IMR-90 (cell line): ENCODE data around the gene OPCML. TPM values are rescaled to one million over a fixed set of nuclear protein-coding genes. Genes with fewer than 3 reads are reported as not detected.

Experiments
- ATAC-seq: fragments of 200-7000 bp; cut with Tn5 transposase; 2 replicates; pipeline ENCODE4 v1.9.1; 2020; ENCODE audit warnings: low read depth, mild to moderate bottlenecking, moderate library complexity
- BruUV-seq: library from RNA; stranded (reverse); fragments of 400-500 nt; replicated peaks from 2 replicates; lab custom pipeline; 2021; lab: Mats Ljungman, UMichigan
- CTCF ChIA-PET: fragments of 300-600 bp; formaldehyde crosslinking; extraction: SDS; loops from one replicate; lab custom pipeline; 2021; ENCODE audit warnings: antibody characterized with exemption; lab: Yijun Ruan, JAX
- POLR2A ChIA-PET: fragments of 300-600 bp; sonication (Branson Sonifier 250); formaldehyde crosslinking; loops from one replicate; lab custom pipeline; 2022; ENCODE audit warnings: antibody characterized with exemption; ENCODE audit not compliant: unreplicated experiment; lab: Charles Lee
- DNase-seq: peaks from one replicate; pipeline ENCODE4 v3.0.0; 2013
- H2AFZ ChIP-seq: replicated peaks from 2 replicates; pipeline ENCODE3; 2013; ENCODE audit warnings: low read length, mild to moderate bottlenecking; ENCODE audit not compliant: poor library complexity
- H2AK5ac ChIP-seq: 2 replicates; pipeline ENCODE4 v1.6.1; 2013; ENCODE audit warnings: low read depth, low read length, inconsistent platforms
- H2AK9ac ChIP-seq: replicated peaks from 2 replicates; pipeline ENCODE3; 2013; ENCODE audit warnings: mild to moderate bottlenecking, low read depth, low read length, moderate library complexity; ENCODE audit not compliant: poor library complexity
- H2BK120ac ChIP-seq: 2 replicates; pipeline ENCODE4 v1.6.1; 2013; ENCODE audit warnings: low read depth, low read length, inconsistent platforms
- H2BK15ac ChIP-seq: 3 replicates; pipeline ENCODE4 v1.6.1; 2013; ENCODE audit warnings: low read depth, low read length, inconsistent platforms
- H2BK20ac ChIP-seq: 2 replicates; pipeline ENCODE4 v1.6.1; 2013; ENCODE audit warnings: low read depth, mild to moderate bottlenecking, inconsistent platforms, low read length, moderate library complexity
- H2BK5ac ChIP-seq: 2 replicates; pipeline ENCODE4 v1.6.1; 2013; ENCODE audit warnings: mild to moderate bottlenecking, low read depth, low read length, inconsistent platforms; ENCODE audit not compliant: poor library complexity, severe bottlenecking
- H3K14ac ChIP-seq: replicated peaks from 2 replicates; pipeline ENCODE4 v1.6.1; 2013; ENCODE audit warnings: low read depth, low read length, inconsistent platforms
- H3K18ac ChIP-seq: 2 replicates; pipeline ENCODE4 v1.6.1; 2013; ENCODE audit warnings: low read depth, low read length, control low read depth
- H3K23ac ChIP-seq: 2 replicates; pipeline ENCODE4 v1.6.1; 2013; ENCODE audit warnings: low read depth, low read length, inconsistent platforms
- H3K27ac ChIP-seq: 2 replicates; pipeline ENCODE4 v1.5.1; 2013; ENCODE audit warnings: mild to moderate bottlenecking, control low read depth, low read length; ENCODE audit not compliant: insufficient read depth
- H3K27me3 ChIP-seq: 2 replicates; pipeline ENCODE4 v1.6.1; 2013; ENCODE audit warnings: low read length; ENCODE audit not compliant: control insufficient read depth, insufficient read depth
- H3K36me3 ChIP-seq: 2 replicates; pipeline ENCODE4 v1.6.1; 2013; ENCODE audit warnings: low read length, mixed read lengths; ENCODE audit not compliant: control insufficient read depth, insufficient read depth
- H3K4ac ChIP-seq: 2 replicates; pipeline ENCODE4 v1.6.1; 2013; ENCODE audit warnings: low read depth, low read length, inconsistent platforms
- H3K4me1 ChIP-seq: 2 replicates; pipeline ENCODE4 v1.6.1; 2013; ENCODE audit warnings: low read length, mixed read lengths; ENCODE audit not compliant: control insufficient read depth, insufficient read depth
- H3K4me2 ChIP-seq: 2 replicates; pipeline ENCODE4 v1.6.1; 2013; ENCODE audit warnings: low read depth, mild to moderate bottlenecking, control low read depth, low read length, moderate library complexity
- H3K4me3 ChIP-seq: 2 replicates; pipeline ENCODE4 v1.5.1; 2013; ENCODE audit warnings: low read depth, mild to moderate bottlenecking, control low read depth, low read length, moderate library complexity; ENCODE audit not compliant: insufficient read depth
- H3K56ac ChIP-seq: 2 replicates; pipeline ENCODE4 v1.6.1; 2013; ENCODE audit warnings: low read length, inconsistent platforms; ENCODE audit not compliant: insufficient read depth; ENCODE audit errors: extremely low read depth
- H3K79me1 ChIP-seq, 2 experiments: 2 replicates each; pipeline ENCODE4 v1.6.1; 2013; ENCODE audit warnings: low read length in 2 of 2, inconsistent platforms in 1 of 2, low read depth in 1 of 2
- H3K9ac ChIP-seq: 2 replicates; pipeline ENCODE4 v1.6.1; 2013; ENCODE audit warnings: low read depth, low read length, control low read depth
- H3K9me1 ChIP-seq: 2 replicates; pipeline ENCODE4 v1.6.1; 2013; ENCODE audit warnings: low read length, inconsistent platforms; ENCODE audit not compliant: insufficient read depth
- H3K9me3 ChIP-seq: 2 replicates; pipeline ENCODE4 v1.6.1; 2013; ENCODE audit warnings: low read length; ENCODE audit not compliant: control insufficient read depth, insufficient read depth
- H4K20me1 ChIP-seq: 2 replicates; pipeline ENCODE4 v1.6.1; 2013; ENCODE audit warnings: low read length, inconsistent platforms; ENCODE audit not compliant: insufficient read depth
- H4K5ac ChIP-seq: 2 replicates; pipeline ENCODE4 v1.6.1; 2013; ENCODE audit warnings: mild to moderate bottlenecking, low read depth, low read length, control low read depth
- H4K8ac ChIP-seq, 2 experiments: 2 replicates each; pipeline ENCODE4 v1.6.1; 2013; ENCODE audit warnings: low read depth in 2 of 2, low read length in 2 of 2, control low read depth in 1 of 2, inconsistent platforms in 1 of 2
- H4K91ac ChIP-seq: 2 replicates; pipeline ENCODE4 v1.6.1; 2013; ENCODE audit warnings: low read depth, low read length, inconsistent platforms; ENCODE audit not compliant: insufficient read depth
- BHLHE40 ChIP-seq: fragments of 150-350 bp; IDR thresholded peaks from 2 replicates; pipeline ENCODE4 v1.6.1; 2016; ENCODE audit warnings: mild to moderate bottlenecking, low read depth, low read length
- CEBPB ChIP-seq: IDR thresholded peaks from 2 replicates; pipeline ENCODE4 v1.6.1; 2012; ENCODE audit warnings: low read depth, low read length, improper control_type of control experiment
- CHD1 ChIP-seq: IDR thresholded peaks from 2 replicates; pipeline ENCODE4 v1.6.1; 2012; ENCODE audit warnings: low read depth, low read length, improper control_type of control experiment
- ELK1 ChIP-seq: fragments of 150-350 bp; IDR thresholded peaks from 2 replicates; pipeline ENCODE4 v1.6.1; 2016; ENCODE audit warnings: low read depth, mild to moderate bottlenecking, low read length, moderate library complexity, borderline replicate concordance
- MAZ ChIP-seq: IDR thresholded peaks from 2 replicates; pipeline ENCODE4 v1.6.1; 2012; ENCODE audit warnings: low read depth, mild to moderate bottlenecking, low read length, improper control_type of control experiment, moderate library complexity, borderline replicate concordance
- MXI1 ChIP-seq: IDR thresholded peaks from 2 replicates; pipeline ENCODE4 v1.6.1; 2012; ENCODE audit warnings: low read depth, mild to moderate bottlenecking, low read length, moderate library complexity, borderline replicate concordance
- NFE2L2 ChIP-seq: fragments of 150-350 bp; IDR thresholded peaks from 2 replicates; pipeline ENCODE4 v1.6.1; 2016; ENCODE audit warnings: low read depth, mild to moderate bottlenecking, low read length
- RAD21 ChIP-seq: IDR thresholded peaks from 2 replicates; pipeline ENCODE4 v1.6.1; 2012; ENCODE audit warnings: low read length, improper control_type of control experiment
- SMC3 ChIP-seq: fragments of 150-350 bp; IDR thresholded peaks from 2 replicates; pipeline ENCODE4 v1.6.1; 2016; ENCODE audit warnings: low read depth, mild to moderate bottlenecking, antibody characterized with exemption, low read length, moderate library complexity
- USF2 ChIP-seq: fragments of 150-350 bp; IDR thresholded peaks from 2 replicates; pipeline ENCODE4 v1.6.1; 2017; ENCODE audit warnings: mild to moderate bottlenecking, antibody characterized with exemption, low read length, low read depth
- WGBS, 2 experiments: methylation state at CpG; one replicate each; pipeline versions ENCODE4 v1.1.5 to v1.1.7; 2013; ENCODE audit warnings: missing lambda C conversion rate in 2 of 2; ENCODE audit not compliant: insufficient read length in 1 of 2; ENCODE audit errors: extremely low coverage in 2 of 2; 5-methylcytosine and 5-hydroxymethylcytosine counted together
- dilution Hi-C: fragments of 300-500 bp; cut with HindIII; formaldehyde crosslinking; loops from one replicate; pipeline ENCODE4 v1.14.3; 2018; ENCODE audit warnings: low sequenced_read_pairs; ENCODE audit not compliant: unreplicated experiment
- in situ Hi-C: fragments of 300-500 bp; cut with MboI; formaldehyde crosslinking; loops from 3 replicates; pipeline ENCODE4 v1.14.3; 2019; ENCODE audit warnings: low sequenced_read_pairs, inconsistent platforms, mixed read lengths
- intact Hi-C: fragments of 100-400 bp; cut with micrococcal nuclease; formaldehyde crosslinking; loops from 2 replicates; pipeline ENCODE4 v1.10.0; 2022
- polyA plus RNA-seq, 3 experiments: library from polyadenylated mRNA; depleted of rRNA; stranded (reverse); fragments of >200 nt; gene quantifications; 2 replicates each; pipeline ENCODE4 v1.2.3, GENCODE V29; 2012; ENCODE audit warnings: low replicate concordance in 1 of 3
- total RNA-seq: library from RNA; depleted of rRNA; stranded (reverse); fragments of >200 nt; gene quantifications from 2 replicates; pipeline ENCODE4 v1.2.3, GENCODE V29; 2012

OPCML gene
- total and polyA plus RNA-seq, 2 of the 4 experiments (the other 2 are of a cell fraction), result under 0.01 to 2.6 TPM

GRCh38 chr11:132943357-132943705, 589.0 kb downstream of the OPCML start:
- no peak overlapping the region for H3K56ac ChIP-seq
- no peaks in the 10 kb centered on the region for H3K36me3 ChIP-seq
- H3K9me3 ChIP-seq, result no peaks in the 10 kb centered on the region
- H2AK5ac ChIP-seq, result no peak overlapping the region
- dilution Hi-C loops, result no loop called here
- H3K9me1 ChIP-seq, result no peaks in the 10 kb centered on the region
- no peak overlapping the region for H2AK9ac ChIP-seq
- no peak overlapping the region for H3K9ac ChIP-seq
- no peak overlapping the region for H2BK20ac ChIP-seq
- ATAC-seq, result no peak
- in situ Hi-C loops, result no loop called here
- H3K4me3 ChIP-seq, result peak overlapping the region; percentile 53
- CTCF ChIA-PET, result no interaction called here
- H3K4ac ChIP-seq, result no peak overlapping the region
- H4K5ac ChIP-seq, result no peak overlapping the region
- POLR2A ChIA-PET, result no interaction called here
- H3K4me1 ChIP-seq, result peaks cover 2% of the 10 kb centered on the region; the same call in 1 of the 2 replicates
- no peak overlapping the region for H2BK5ac ChIP-seq
- no peak overlapping the region for H4K91ac ChIP-seq
- no peak overlapping the region for H3K18ac ChIP-seq
- H2BK120ac ChIP-seq, result no peak overlapping the region
- H4K20me1 ChIP-seq, result no peaks in the 10 kb centered on the region
- peaks cover 30% of the 10 kb centered on the region for H3K27me3 ChIP-seq
- peak overlapping the region; percentile 61 for H2AFZ ChIP-seq
- no TSS peak for BruUV-seq
- H3K14ac ChIP-seq, result no peak overlapping the region
- no peak overlapping the region for H2BK15ac ChIP-seq
- H4K8ac ChIP-seq, result no peak overlapping the region
- WGBS, 2 experiments, result 4% methylated on average over 4 of the region's 17 CpGs; no CpG with 5 or more reads in 1 of the 2 experiments
- no peak overlapping the region for H3K27ac ChIP-seq
- H3K79me1 ChIP-seq, result no peaks in the 10 kb centered on the region
- no peak overlapping the region for H3K23ac ChIP-seq
- peak overlapping the region; percentile 96 for H3K4me2 ChIP-seq
- intact Hi-C loops, result loop anchor here (5.0 kb wide), 3 partner anchors 76 to 816 kb away; no protein-coding TSS in a partner anchor
- no peak for DNase-seq
- TF ChIP-seq MAZ (no peak), MXI1 (no peak), ELK1 (no peak), CHD1 (no peak), USF2 (no peak), BHLHE40 (no peak), CEBPB (no peak), NFE2L2 (no peak), RAD21 (no peak), SMC3 (no peak)
